GM18868 (cell line): ENCODE data around the gene WNT7A.

Experiments
- ATAC-seq: cut with Tn5 transposase; IDR thresholded peaks from one replicate; pipeline ENCODE4 v1.9.1; 2021; ENCODE audit warnings: mild to moderate bottlenecking, moderate library complexity; ENCODE audit not compliant: unreplicated experiment

Gene WNT7A

GRCh38 chr3:13798401-13798800, 81.5 kb downstream of the WNT7A start:
- ATAC-seq, result no peak

DNA sequence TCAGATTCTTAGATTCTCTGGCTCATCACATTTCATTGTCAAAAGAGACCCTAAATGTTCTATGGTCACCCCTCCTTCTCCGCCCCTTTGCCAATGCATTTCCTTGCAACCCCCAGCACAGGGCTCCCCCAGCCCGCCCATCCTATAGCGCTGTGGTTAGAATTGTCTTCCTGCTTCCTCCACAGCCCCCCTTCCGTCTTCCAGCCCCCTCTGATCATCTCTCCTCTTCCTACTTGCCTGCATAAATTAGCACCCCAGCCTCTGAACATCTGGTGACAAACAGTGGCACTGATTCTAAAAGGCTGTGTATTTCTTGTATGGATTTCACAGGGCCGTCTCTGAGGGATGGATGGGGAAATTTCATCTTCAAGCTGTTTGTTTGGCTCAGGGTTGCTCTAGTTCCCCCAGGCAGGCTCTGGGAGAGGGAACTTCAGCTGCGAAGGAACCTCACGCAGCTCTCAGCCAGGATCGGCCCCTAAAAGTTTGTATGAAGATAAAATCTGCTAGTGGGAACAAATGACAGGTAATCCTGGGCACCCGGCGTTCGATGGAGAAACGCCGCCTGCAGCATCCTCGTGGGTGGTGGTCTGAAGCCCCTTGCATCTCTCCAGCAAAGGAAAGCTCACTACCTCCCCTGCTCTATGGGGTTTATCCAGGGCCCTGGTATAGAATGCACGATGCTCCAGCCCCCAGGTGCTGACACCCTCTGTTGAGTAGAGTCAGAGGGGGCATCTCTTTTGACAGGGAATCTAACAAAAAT, 83.0 kb downstream of the WNT7A start:
- ATAC-seq, result no peak

- no peak for ATAC-seq
Measured at GRCh38 chr3:13795816-13796215, 84.1 kb downstream of the WNT7A start.

- no peak for ATAC-seq
Measured at GRCh38 chr3:13794322-13794721, 85.5 kb downstream of the WNT7A start.

DNA sequence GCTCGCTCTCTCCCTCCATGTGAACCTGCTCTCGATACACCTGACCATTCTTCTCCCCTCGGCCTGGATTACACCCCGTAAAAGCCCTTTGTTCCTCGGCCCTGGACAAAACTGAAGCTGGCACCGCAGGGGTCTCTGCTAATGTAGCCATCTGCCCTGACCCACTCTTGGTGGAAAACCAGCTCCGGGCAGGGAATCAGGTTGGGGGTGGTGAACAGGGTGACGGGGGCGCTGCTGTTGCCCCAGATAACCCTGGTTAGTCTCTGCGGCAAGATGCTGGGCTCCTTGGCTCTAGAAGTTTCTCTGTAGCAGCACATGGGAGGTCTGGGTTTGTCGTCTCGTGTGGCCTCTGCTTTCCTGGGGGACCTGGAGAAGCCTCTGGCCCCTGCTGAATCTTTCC, 86.4 kb downstream of the WNT7A start:
- no peak for ATAC-seq

DNA sequence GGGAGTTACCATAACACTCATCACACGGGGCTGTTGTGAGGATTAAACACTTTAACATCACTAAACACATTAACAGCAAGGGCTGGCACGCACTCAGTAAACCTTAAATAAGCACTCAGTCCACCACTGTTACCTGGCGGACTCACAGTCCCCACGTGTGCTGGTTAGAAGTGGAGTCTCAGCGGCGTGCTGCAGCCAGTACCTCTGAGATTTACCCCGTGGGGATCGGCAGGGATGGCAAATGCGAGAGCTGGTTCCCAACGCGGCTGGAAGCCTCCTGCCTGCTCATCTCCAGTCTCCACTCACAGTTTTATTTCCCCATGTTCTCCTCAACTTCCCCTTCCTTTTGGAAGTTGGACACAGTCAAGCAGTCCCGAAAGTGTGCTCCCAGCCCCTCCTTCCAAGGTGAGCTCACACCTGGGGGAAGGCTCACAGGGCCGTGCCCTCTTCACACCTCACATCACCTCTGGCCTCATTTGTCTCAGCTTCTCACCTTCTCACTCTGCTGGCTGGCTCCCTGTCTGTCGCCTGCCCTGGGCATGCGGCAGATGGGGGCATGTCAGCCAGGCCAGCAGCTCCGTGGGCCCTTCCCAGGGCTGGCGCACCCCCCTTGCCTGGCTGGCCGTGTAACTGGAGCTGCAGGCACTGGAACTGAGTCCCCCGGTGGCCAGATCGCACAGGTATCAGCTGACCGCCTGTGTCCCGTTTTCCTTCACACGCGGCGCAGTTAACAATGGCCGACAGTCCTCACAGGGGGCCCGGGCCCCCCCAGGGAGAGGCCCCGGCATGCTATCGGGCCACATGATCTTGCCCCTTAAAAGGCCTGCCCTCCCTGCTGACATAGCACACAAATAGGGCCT, 87.1 kb downstream of the WNT7A start:
- ATAC-seq, result no peak

GRCh38 chr3:13792051-13792490, 87.8 kb downstream of the WNT7A start:
- no peak for ATAC-seq

DNA sequence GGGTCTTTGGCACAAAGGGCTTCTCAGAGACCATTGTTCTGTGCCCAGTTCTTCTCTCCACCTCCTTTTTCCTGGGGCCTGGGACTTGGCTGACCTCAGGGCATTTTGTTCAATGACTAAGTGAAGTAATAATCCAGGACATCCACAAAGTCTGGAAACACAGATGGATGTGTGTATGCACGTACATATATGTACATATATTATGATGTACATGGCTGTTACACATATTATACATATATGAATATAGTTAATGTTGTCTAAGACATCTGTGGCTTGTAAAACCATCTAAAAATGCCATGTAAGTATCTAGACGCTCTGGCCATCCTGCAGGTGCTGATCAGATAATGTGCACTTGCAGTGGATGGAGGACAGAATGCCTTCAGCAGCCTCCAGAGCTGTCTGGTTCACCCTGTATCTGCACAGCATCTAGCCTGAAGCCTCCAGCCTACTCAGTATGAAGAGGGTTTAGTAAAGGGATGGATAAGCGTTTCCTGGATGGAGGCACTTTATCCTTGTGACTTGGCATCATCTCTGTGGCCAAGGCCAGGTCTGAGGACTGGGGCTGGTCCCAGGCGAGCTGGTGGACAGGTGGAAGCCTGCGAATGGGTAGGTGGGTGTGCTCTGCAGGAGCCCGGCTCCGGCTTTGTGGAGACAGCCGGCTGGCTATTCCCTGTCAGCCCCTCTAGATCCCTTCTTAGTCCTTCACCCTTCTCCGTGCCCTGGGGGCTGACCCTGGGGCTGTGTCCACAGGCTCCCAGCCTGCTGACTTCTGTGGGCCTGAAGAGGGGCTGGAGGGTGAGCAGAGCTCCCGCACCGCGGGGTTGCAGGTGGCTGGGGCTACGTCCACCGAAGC, 88.4 kb downstream of the WNT7A start:
- ATAC-seq, result no peak

GRCh38 chr3:13790376-13791197, 89.3 kb downstream of the WNT7A start:
- ATAC-seq, result no peak

DNA sequence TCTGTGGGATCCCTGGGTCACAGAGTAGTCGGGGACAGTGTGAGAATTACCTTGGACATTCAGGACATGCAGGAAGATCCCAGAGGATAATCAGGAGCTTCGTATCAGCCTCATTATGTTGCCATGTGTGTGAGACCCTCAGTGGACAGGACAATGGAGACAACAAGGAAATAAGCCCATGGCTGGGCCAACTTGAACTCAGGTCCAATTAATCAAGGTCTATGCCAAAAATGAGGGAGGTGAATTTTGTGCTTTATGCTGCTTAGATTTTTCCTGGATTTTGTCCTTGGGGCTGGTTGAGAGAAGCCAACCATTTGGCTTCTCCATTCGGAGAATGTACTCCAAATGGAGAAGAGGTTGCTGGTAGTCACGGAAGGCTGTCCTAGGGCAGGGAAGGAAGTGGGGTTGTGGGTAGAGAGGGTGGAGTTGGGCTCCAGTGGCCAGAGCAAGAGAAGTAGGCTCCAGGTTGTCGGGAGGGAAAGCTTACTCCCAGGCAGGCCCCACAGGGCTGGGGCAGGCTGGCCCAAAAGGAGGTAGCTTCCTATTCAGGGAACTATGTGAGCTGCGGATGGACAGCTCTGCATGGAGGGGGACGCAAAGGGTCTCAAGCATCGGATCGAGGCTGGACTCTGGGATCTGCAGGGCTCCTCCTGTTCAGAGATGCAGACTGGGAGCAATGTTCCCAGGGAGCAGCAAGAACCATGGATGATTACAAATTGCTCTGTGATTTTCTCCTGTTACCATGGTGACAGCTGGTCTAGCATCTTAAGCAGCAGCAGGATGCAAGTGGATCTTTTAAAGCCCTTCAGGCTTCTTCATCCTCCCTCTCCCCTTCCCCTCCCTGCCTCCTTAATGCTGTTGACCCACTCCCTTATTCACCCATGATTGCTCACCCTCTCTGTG, 91.1 kb downstream of the WNT7A start:
- ATAC-seq, result no peak

GRCh38 chr3:13787533-13788132, 92.2 kb downstream of the WNT7A start:
- no peak for ATAC-seq

GRCh38 chr3:13786811-13787210, 93.1 kb downstream of the WNT7A start:
- no peak for ATAC-seq

DNA sequence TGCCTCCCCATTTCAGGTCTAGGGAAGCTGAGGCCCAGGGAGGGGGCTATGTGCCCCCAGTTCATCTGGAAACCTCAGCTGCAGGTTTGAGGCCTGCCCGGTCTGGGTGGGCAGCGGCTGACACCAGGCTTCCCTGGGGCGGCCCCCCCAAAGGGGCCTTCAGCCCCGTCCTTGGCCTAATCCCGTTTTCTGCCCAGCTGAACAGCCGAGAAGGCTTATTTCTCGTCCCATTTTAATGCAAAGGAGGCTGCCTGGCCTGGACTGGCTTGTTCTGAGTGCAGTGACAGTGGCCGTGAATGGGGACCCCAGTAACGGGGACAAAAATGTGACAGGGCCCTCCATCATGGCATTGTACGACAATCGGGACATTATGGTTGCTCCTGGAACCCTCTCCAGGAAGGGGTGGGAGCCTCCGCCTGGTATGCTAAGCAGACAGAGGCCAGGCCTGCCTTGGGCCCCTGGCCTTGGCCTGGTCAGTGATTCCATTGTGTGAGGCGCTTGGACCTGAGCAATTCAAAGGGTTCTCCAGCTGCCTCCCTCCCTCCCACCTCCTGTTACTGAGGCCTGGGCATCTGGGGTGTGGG, 93.9 kb downstream of the WNT7A start:
- no peak for ATAC-seq

DNA sequence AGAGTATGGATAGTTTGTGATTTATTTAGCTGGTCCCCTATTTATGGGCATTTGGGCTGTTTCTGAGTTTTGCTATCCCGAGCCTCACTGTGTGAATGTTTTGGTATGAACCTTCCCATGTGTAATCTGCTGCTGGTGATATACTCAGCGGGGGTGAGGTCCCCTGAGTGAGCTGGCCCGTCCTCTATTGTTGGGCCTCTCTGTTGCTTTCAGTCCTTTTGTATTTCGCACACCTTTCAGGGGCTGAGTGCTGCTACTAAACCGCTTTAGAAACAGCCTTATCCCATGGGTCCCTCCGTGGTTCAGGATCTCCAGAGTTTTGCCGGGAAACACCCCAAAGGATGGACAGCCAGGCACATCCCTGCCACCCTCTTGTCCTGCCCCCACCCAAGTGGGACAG, 94.5 kb downstream of the WNT7A start:
- ATAC-seq, result no peak

DNA sequence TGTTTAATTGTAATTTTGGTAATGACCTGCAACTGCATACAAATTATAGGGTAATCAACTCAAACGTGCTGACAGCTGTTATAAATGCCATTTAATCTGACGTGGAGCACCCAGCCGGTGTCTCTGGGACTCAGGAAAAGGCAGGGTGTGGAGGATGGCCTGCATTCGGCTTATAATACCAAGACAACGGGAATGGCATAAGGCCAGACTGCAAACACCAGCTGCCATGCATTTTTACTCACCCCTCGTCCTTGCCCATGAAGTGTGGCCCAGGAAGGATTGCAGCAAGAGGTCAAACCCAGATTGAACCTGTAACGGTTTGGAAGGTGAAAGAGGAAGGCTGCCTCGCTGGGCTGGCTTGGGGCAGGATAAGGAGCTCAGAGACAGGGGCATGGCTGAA, 96.4 kb downstream of the WNT7A start:
- ATAC-seq, result no peak

DNA sequence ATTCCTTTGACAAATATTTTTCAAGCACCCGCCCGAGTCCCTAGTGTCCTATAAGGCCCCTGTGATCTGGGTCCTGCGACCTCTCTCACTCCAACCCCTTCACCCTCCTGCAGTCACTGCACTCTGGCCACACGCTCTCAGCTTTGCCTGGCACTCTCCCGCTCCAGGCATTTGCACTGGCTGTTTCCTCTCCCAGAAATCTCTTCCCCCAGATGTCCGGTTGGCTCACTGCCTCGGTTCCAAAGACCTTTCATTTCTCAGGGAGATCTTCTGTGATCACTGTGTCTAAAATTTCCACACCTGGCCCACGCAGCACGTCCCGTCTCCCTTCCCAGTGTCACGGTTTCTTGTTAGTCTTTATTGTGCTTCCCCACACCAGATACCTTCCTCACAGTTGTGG, 97.4 kb downstream of the WNT7A start:
- no peak for ATAC-seq

- no peak for ATAC-seq
Measured at GRCh38 chr3:13781417-13781816, 98.5 kb downstream of the WNT7A start.

- no peak for ATAC-seq
Measured at GRCh38 chr3:13780432-13781176, 99.3 kb downstream of the WNT7A start.
